Bronchial epithelial cell (primary cell): ENCODE measurements around the gene C19orf25. TPM values are rescaled to one million over a fixed set of nuclear protein-coding genes. Genes with fewer than 3 reads are reported as not detected.

Experiments
- DNase-seq: peaks from one replicate; pipeline ENCODE4 v3.0.0-alpha.2; 2010; ENCODE audit warnings: low read depth
- FAIRE-seq: peaks from 2 replicates; lab custom pipeline; 2011; peaks lifted over from hg19 to GRCh38; lab: Jason Lieb, UNC
- H3K27me3 ChIP-seq: 2 replicates; pipeline ENCODE4 v1.5.1; 2011; ENCODE audit warnings: low read length; ENCODE audit not compliant: control insufficient read depth, insufficient read depth
- H3K36me3 ChIP-seq: 2 replicates; pipeline ENCODE4 v1.5.1; 2011; ENCODE audit warnings: low read length; ENCODE audit not compliant: control insufficient read depth, insufficient read depth
- H3K4me3 ChIP-seq: 2 replicates; pipeline ENCODE4 v1.5.1; 2011; ENCODE audit warnings: mild to moderate bottlenecking, low read depth, low read length, control low read depth
- total RNA-seq: library from RNA; depleted of rRNA; stranded (reverse); fragments of >200 nt; gene quantifications from 2 replicates; pipeline ENCODE4 v1.2.1, GENCODE V29; 2014
- TF ChIP-seq, protein P1 (sequence below): IDR thresholded peaks from 2 replicates; pipeline ENCODE4 v1.5.1; 2011; ENCODE audit warnings: mild to moderate bottlenecking, moderate library complexity, low read length, control low read depth, inconsistent platforms; ENCODE audit not compliant: insufficient read depth, severe bottlenecking

Gene C19orf25
- total RNA-seq, 1 donor from 2014 or later = 24.7 TPM

DNA sequence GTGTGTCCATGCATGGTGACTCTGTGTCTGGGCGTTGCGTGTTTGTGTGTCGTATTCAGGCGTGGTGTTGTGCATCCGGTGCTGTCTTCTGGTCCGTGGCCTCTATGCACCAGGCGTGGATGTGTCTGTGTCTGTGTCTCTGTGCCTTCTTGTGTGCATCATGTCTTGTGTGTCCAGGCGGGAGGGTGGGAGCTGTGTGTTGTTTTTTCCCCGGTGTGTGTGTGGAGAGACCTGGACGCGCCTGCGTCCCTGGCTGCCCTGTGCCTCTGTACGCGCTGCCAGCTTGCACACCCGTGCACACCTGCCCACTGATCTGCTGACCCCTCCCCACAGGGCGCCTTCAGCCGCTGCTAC is 45.9 kb upstream of the C19orf25 start:
- Histone ChIP-seq H3K4me3 (no peak overlapping the region), H3K36me3 (no peaks in the 10 kb centered on the region), H3K27me3 (peaks cover 14% of the 10 kb centered on the region)
- TF ChIP-seq, protein P1, sequence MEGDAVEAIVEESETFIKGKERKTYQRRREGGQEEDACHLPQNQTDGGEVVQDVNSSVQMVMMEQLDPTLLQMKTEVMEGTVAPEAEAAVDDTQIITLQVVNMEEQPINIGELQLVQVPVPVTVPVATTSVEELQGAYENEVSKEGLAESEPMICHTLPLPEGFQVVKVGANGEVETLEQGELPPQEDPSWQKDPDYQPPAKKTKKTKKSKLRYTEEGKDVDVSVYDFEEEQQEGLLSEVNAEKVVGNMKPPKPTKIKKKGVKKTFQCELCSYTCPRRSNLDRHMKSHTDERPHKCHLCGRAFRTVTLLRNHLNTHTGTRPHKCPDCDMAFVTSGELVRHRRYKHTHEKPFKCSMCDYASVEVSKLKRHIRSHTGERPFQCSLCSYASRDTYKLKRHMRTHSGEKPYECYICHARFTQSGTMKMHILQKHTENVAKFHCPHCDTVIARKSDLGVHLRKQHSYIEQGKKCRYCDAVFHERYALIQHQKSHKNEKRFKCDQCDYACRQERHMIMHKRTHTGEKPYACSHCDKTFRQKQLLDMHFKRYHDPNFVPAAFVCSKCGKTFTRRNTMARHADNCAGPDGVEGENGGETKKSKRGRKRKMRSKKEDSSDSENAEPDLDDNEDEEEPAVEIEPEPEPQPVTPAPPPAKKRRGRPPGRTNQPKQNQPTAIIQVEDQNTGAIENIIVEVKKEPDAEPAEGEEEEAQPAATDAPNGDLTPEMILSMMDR = no peak
- DNase-seq = no peak
- peak; percentile 97 for FAIRE-seq

DNA sequence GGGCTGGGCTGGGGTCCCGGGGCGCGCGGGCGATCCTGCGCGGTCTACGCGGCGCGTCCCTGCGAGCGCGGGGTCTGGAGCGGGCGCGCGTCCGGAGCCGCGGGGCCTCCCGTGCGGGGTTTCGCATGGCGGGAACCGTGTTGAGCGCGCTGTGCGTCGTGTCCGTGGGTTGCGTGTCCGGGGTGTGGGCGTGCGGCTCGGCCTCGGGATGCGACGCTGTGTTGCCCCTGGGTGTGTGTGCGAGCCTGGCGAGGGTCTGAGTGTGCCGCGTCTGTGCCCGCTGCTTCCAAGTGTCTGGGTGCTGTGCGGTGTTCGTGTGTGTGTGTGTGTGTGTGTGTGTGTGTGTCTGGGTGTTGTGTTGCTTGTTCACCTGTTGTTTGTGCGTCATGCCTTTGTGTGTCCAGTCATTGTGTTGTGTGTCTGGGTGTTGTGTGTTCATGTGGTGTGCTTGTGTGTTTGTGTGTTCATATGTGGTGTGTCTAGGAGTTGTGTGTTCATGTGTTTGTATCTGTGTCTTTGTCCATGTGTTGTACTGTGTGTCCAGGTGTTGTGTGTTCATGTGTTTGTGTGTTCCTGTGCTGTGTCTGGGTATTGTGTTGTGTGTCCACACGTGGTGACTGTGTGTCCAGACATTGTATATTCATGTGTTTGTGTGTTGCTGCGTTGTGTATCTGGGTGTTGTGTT is 45.4 kb upstream of the C19orf25 start:
- DNase-seq (no peak), FAIRE-seq (no peak)
- TF ChIP-seq, protein P1 = no peak
- no peak overlapping the region for H3K4me3 ChIP-seq
- no peaks in the 10 kb centered on the region for H3K36me3 ChIP-seq
- H3K27me3 ChIP-seq = peaks cover 14% of the 10 kb centered on the region

DNA sequence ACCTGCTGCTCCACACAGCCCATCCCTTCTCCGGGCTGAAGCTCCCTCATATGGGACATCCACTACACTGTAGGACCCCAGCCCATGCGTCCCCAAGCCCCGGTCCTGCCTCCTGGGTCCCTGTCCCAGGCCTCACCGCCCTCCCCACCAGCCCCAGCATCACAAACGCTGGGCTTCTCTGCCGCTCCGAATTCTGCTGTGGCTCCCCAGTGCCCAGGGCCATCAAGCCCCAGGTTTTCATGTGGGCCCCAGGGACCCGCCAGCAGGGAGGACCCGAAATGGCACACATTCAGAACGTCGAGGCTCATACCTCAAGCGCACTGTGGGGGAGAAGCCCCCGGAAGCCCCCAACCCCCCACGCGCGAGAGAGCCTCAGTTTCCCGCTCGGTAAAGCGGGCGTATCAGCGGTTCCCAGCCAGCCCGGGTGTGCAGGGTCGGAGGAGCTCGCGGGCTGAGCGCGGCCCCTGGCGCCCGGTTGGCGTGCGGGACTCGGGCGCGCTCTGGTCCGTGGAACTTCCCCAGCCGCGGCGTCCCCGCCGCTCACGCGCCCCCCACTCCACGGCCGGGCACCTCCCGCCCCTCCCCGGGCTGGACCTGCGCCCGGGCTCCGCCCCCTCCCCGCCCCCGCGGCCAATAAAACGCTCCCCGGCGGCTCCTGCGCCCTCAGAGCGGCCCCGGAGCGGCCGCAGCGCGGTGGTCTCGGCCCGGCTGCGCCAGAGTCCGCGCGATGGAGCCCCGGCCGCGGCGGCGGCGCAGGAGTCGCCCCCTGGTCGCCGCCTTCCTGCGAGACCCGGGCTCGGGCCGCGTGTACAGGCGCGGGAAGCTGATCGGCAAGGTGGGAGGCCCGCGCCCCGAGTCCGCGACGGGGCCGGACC is 44.6 kb upstream of the C19orf25 start, which contains the start of gene PLK5:
PLK5 (plus strand) TSS at position 666 of the 875 bp plus-strand sequence. CDS start 2,920 bp downstream, outside the sequence.
- FAIRE-seq (no peak), DNase-seq (no peak)
- TF ChIP-seq, protein P1 = no peak
- Histone ChIP-seq H3K27me3 (peaks cover 14% of the 10 kb centered on the region), H3K4me3 (no peak within 1 kb of the TSS), H3K36me3 (no peaks in the 10 kb centered on the region)

DNA sequence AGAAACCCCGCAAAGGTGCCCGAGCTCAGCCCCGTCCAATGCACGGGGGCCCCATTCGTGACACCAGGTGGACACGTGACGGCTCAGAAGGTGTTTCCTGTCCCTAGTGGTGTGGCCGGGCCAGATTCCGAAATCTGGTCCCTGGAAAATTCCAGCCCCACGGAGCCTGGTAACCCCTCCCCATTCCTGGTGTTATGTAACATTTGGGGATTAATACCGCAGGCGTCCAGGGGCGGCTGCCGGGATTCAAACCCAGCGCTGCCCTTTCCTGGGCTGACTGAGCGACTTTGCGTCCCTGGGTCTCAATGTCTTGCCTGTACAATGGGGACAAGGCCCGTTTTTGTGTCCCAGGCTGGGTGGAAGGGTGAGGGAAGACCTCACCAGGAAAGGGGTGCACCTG is 43.8 kb upstream of the C19orf25 start:
- H3K4me3 ChIP-seq = no peak overlapping the region
- FAIRE-seq = no peak
- peaks cover 14% of the 10 kb centered on the region for H3K27me3 ChIP-seq
- no peaks in the 10 kb centered on the region for H3K36me3 ChIP-seq
- no peak for DNase-seq
- TF ChIP-seq, protein P1 = no peak

DNA sequence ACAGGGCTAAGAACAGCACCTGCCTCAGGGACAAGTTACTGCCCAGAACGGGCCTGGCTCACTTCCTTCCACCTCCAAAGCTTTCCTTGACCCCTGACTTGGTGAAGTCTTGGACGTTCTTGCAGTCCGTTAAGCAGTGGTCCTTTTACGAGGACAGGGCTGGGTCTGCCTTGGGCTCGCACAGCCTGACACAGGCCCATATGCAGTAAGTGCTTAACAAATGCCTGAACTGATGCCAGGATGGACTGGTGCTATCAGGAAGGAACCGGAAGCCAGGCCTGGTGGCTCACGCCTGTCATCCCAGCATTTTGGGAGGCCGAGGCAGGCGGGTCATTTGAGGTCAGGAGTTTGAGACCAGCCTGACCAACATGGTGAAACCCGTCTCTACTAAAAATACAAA is 43.0 kb upstream of the C19orf25 start:
- DNase-seq (no peak), FAIRE-seq (no peak)

More for the DNA sequence above, 43.0 kb upstream of the C19orf25 start:
- no peak overlapping the region for H3K4me3 ChIP-seq
- peaks cover 14% of the 10 kb centered on the region for H3K27me3 ChIP-seq
- TF ChIP-seq, protein P1 = no peak
- H3K36me3 ChIP-seq = no peaks in the 10 kb centered on the region
